ENCODE results near the gene NMNAT3.
"Not testable (repeated sequence)": the region's sequence is repeated elsewhere in the genome, so short reads cannot be mapped to it uniquely, and the experiment has no call there.

The NMNAT3 gene

DNA sequence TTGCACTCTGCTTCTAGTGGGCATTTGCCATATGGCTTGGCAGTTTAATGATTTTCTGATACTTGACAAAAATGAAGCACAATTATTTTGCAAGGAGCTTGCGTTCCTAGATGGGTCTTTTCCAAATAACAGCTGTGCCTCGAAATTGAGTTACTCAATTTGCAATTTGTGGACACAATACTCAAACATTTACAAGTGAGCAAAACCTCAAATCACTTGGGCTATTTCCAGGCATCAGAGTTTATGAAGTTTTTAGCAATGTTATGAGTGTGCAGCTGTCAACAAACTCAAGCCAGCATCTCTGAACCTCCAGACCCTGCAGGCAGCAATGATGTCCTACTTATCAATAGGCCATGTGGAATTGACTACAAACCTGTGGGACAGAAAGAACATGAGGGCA lies 41.3 kb downstream of the NMNAT3 start:
- DNase-seq (ENCODE audit: low read depth in 2 of 2) = no peak

DNA sequence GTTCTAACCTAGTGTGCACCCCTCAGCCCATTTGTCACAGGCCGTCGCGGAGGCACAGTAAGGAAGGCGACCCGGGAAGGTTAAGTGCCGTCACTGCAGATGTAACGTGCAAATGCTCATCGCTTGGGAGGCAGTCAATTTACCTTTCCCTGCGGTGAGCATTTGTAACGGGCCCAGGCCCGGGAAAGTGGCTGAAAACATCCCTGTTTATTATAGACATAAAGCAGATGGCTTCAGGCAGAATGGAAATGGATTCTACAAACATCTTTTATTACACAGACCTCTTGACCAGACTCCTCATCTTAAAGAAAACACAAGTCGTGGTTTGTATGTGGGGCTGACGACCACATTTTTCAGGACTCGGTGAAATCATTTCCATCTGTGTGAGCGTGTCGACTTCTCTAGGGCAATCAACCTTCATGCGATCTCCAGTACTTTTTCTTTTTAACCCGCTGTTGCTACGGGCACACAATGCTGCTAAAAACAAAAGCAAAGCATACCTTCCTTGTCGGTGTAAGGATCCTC lies 43.6 kb downstream of the NMNAT3 start:
- no peak for DNase-seq (ENCODE audit: low read depth in 2 of 2)

DNA sequence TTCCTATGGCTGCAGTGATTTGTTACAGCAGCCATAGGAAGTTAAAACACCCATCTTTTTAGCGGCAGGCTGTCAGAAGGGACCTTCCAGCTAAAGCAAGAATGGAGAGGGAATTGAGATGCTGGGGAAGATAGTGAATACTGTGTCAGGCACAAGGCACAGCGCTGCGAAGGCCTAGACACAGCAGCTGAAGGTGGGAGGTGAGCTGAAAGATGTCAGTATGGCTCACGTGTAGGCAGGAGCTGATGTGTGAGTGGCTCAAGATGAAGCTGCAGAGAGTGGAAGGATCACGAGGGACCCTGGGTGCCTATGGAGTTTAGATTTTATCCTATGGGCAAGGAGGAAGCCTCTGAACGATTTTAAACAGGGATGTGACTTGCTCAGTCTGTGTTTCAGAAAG lies 44.3 kb downstream of the NMNAT3 start:
- no peak for DNase-seq (ENCODE audit: low read depth in 2 of 2)

DNA sequence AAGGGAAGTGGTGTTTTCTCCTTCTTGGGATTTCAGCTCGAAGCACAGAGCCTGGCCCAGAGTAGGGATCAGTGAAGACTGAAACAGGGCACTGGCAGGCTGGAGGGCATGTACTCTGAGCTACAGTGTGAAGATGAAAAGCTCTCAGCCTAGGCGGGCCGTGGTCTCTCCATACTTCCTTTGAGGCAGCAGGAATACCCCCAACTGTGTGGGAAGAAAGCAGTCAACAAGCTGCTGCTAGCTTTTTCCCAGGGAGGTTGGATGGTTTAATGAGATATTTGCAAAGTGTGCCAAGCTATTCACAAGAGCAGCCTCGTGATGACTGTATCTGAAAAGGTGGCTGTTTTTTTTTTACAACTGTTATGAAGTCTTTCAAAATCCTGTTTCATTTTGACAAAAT lies 47.2 kb downstream of the NMNAT3 start:
- no peak for DNase-seq (ENCODE audit: low read depth in 2 of 2)

DNA sequence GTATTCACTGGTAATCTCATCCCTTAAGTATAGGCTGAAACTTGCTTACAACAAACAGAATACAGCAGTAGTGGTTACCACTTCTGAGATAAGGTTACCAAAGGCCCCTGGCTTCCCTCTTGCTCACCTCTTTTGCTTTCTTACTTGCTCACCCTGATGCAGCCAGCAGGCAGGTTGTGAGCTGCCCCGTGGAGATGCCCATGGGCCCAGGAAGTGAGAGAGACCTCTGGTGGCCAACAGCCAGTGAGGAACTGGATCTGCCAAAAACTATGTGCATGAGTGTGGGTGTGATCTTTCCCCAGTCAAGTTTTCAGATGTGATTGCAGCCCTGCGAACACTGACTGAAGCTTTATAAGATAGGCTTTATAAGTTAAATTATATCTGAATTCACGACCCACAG lies 48.7 kb downstream of the NMNAT3 start:
- no peak for DNase-seq (ENCODE audit: low read depth in 2 of 2)

DNA sequence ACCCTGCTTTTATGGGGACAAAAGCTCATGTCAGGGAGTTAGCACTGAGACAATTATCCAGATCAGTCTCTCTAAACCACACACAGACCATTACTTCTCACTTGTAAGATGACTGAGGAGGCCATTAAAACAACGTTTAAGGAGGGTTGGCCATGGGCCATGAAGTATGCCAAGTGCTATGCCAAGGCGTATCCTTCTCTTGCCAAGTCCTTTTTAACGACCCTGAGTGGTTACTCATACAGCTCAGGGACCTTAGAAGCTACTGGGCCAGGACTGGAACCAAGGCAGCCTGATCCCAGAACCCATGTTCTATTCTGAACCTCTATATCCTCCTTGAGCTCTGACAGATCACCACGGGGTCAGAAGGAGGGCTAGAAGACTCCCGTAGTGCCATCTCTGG lies 50.0 kb downstream of the NMNAT3 start:
- DNase-seq (ENCODE audit: low read depth in 2 of 2) = no peak

DNA sequence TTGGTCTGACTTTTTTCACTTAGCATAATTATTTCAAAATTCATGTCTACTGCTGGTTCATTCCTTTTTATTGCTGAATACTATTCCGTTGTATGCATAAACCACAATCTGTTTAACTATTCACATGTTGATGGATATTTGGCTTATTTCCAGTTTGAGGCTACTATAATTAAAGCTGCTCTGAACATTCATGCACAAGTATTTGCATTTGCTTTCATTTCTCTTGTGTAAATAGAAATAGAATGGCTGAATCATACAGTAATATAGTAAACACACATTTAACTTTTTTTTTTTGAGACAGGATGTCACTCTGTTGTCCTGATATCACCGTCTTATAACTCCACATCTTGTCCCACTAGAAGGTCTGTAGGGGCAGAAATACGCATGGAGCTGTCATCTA lies 57.3 kb downstream of the NMNAT3 start:
- no peak for DNase-seq (ENCODE audit: low read depth in 2 of 2)

DNA sequence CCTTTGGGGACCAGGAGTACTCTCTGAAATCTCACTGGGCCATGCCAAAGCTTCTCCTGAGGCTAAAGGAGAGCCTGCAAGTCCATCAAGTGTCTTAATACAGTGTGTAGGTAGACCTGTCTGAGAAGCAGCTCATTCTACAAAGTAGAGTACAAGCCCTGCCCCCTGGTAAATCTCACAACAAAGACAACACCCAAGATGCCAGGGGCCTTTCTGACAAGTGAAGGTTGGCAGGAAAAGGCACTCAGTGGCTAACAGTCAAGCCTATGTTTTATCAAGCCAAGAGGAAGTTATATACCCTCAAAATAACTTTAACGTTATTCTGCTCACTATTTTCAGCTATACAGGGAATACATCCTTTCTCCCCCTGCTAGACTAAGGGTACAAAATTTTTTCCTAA lies 58.3 kb downstream of the NMNAT3 start:
- no peak for DNase-seq (ENCODE audit: low read depth in 2 of 2)

DNA sequence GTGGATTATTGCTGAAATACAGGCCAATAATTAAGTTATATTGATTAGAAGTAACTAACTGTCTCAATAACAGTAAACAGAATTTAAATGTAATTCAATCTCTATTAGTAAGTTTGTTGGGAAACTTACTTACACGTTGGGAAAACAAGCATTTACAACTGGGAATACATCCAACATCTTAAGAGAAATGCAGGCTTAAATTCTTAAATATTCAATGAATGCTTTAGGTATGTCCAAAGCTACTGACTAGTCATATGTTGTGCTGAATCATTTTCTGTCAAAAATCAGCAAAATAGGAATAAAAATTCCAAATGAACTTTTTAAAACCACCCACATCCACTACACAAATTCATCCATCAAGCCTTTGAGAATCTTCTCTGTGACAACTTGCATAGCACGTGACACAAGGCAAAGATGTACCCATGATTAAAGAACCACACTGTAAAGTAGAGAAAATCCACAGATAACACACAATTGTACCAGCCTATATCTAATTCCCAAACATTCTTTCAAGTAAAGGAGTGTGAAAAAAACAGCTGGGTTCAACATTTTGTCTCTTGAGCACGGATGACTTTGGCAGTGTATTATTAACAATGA lies 60.0 kb downstream of the NMNAT3 start:
- no peak for DNase-seq (ENCODE audit: low read depth in 2 of 2)

DNA sequence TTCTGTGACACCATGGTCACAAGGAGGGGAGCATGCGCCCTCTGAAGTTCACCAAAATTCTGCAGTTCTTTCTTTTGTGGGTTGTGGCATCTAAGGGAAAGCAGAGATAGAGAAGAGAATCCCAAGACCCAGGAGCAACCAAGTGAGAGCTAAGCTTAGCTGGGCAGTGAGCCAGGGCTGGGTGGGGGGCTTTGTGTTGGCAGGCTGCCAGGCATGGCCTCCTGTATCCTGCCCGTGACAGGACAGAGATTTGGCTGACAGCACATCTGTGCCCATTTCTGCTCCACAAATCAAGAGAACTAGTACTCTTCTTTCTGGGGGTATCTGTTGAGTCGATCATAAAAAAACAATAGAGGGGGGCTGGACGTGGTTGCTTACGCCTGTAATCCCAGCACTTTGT lies 66.2 kb downstream of the NMNAT3 start:
- DNase-seq (ENCODE audit: low read depth in 2 of 2) = no peak

DNA sequence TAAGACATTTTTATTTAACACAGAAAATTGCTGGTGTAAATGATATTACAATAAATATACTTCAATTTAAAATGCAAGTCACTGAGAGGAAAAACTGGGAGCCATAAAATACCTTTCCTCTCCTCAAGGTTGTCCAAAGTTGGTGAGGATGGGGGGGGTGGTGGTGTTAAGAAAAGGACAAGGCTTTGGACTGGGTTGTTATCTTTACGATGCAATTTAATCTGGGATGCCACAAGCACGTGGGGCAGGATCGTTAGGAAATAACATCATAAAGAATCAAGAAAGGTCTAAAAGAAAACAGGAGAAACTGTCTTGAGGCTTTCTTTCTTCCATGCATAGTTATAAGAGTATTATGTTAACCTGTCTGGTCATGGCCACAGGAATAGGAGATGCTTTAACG lies 66.9 kb downstream of the NMNAT3 start:
- DNase-seq (ENCODE audit: low read depth in 2 of 2) = no peak

DNA sequence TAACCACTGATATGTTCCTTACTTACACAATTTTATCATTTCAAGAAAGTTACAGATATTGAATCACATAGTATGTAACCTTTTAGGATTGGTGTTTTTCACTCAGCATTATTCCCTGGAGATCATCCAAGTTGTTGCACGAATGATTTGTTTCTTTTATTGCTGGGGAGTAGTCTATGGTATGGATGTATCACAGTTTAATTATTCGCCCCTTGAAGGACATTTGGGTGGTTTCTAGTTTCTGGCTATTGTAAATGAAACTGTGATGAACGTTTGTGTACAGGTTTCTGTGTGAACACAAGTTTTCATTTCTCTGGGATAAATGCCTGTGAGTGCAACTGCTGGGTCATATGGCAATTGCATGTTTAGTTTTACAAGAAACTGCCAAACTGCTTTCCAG lies 68.8 kb downstream of the NMNAT3 start:
- no peak for DNase-seq (ENCODE audit: low read depth in 2 of 2)

DNA sequence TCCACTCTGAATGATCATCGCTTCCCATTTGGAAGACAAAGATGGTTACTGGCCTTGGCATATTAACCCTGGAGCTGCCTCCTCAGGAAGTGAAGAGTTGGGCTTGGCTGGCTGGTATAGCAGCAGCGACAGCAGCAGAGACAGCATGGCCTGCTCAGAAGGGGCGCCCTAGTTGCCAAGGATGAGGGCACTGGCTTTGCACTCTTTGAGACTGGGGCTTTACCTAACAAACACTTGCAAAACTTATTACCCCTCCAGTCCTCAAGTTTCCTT lies 69.7 kb downstream of the NMNAT3 start:
- no peak for DNase-seq (ENCODE audit: low read depth in 2 of 2)

DNA sequence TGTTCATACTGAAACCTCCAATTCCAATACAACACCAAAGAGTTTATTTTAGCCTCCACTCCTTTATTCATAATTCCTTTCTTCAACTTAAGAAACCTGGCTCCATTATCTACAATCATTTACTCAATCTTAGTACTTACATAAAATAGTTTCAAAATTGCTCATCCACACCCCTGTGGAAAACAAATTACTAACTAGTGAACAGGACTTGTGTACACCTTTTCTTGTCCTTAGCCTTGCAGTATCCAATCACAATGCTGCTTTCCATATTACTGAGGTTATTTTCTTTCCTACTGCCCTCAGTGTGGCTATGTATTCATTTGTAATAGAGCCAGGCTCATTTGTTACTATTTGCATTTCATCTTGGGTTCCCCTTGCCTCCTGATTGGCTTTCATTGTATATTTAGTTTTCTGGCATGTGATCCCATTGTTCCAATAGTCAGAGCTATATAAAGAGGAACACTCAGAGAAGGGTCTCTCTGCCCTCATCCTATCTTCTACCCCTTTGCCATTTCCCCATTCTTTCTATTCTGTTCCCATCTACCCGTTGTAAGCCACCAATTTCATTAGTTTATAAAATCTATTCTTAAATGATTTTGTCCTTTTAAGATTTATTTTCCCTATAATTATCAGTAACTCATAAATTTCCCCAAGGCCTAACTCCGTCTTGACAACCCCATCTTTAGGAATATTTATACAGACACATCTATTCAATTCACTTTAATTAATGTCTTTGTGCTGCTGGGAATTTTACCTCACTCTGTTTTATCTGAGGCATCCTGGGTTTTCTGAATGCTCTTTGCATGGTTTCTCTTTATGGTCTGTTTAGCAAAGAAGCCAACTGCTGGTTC lies 70.3 kb downstream of the NMNAT3 start:
- no peak for DNase-seq (ENCODE audit: low read depth in 2 of 2)

DNA sequence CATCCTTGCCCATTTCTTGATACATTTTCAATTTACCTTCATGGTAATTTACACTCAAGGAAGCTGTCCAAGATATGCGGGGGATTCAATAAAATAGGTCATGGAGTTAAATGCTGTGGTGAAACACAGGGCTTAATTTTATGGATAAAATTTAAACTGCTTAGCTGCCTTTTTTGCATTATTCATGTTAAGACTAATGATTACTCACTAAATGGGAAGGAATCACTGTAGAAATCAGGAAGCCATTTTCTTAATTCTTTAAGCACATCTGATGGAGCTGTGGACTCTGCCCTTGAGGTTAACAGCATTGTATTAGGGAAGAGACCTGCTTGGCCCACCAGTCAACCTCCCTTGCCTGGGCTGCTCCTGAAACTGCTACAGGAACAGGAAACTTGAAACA lies 75.8 kb downstream of the NMNAT3 start:
- DNase-seq (ENCODE audit: low read depth in 2 of 2) = no peak

DNA sequence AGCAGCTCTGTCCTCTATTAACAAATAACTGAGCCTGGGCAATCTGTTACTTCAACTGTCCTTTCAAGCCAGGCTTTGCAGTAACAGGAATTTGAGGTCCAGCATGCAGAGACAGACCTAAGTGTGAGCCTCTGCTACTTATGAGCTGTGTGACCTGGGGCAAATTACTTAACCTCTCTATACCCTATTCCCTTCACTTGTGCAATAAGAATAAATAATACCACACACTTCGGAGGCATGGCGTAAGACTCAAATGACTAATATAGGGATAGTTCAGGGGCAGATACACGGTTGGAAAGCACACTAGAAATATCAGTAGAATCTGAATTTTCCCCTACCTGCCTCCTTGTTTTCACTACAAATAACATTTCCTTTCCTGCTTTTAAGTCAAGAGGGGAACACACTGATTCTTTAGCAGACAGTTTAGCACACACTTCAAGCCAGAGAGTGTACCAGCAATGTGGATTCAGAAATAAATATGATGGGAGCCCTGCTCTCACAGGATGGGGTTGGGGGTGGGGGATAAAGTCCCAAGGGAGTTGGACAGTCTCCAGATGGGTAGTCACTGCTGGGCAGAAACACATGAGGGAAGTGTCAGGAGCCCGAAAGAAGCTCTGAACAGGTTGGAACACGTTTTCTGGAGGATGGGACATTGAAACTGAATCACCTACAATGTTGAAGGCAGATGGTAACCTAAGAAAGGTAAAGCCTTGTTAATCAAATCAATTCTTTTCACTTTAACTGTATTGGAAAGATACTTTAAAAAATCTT lies 76.4 kb downstream of the NMNAT3 start:
- no peak for DNase-seq (ENCODE audit: low read depth in 2 of 2)

DNA sequence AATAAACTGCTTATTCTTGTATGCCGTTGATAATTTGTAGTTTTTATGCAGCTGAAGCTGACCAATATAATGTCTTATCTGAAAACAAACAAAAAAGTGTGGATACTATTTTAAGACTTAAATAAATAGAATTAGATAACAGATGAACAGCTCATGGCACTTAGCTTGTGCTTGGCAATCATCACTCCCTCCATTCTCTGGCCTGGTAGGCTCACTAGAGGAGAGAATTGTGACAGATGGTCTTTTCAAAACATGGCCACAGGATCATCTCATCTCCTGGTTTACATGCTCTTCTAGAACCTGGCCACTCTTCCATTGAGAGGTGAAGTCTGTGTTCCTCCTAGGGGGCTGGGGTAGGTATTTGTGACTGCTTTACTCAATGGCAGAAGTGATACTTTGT lies 79.8 kb downstream of the NMNAT3 start:
- no peak for DNase-seq (ENCODE audit: low read depth in 2 of 2)

DNA sequence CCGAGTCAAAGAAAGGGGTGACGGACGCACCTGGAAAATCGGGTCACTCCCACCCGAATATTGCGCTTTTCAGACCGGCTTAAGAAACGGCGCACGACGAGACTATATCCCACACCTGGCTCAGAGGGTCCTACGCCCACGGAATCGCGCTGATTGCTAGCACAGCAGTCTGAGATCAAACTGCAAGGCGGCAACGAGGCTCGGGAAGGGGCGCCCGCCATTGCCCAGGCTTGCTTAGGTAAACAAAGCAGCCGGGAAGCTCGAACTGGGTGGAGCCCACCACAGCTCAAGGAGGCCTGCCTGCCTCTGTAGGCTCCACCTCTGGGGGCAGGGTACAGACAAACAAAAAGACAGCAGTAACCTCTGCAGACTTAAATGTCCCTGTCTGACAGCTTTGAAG lies 86.6 kb downstream of the NMNAT3 start:
- DNase-seq (ENCODE audit: low read depth in 2 of 2) = not testable (repeated sequence)

DNA sequence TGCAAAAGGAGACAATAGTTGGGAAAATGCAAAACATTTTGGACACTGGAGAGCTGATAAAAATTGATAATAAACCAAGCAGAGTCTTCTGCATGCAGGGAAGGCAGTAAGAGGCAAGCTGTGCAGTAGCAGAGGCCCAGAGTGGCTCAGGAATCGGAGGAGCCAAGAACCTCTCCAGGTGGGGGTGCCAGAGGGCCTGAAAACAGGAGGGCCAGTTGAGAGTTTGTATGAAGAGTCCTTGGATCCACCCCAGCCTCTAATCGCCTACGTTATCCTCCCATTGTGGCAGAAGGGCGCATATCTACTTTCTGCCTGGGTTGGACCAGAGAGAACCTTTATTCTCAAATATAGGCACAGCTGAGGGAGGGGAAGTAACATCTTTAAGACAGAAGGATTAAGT lies 89.3 kb downstream of the NMNAT3 start:
- no peak for DNase-seq (ENCODE audit: low read depth in 2 of 2)

DNA sequence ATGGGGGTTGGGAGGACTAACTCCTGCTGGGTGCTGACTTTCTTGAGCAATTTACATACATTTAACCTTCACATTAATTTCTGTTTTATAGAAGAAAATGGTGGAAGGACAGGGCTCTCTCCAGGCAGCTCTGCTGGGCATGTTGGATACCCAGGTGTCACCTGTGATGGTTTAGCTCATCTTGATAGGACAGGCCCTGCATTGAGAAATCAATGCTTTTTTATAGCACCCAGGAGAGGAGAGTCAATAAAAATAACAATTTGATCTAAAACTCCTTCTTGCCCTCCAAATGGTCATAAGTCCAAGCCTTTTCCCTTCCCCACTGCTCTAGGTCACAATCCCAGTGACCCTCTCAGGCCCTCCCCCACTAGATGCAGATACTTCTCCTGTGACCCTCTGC lies 90.0 kb downstream of the NMNAT3 start:
- DNase-seq (ENCODE audit: low read depth in 2 of 2) = no peak

DNA sequence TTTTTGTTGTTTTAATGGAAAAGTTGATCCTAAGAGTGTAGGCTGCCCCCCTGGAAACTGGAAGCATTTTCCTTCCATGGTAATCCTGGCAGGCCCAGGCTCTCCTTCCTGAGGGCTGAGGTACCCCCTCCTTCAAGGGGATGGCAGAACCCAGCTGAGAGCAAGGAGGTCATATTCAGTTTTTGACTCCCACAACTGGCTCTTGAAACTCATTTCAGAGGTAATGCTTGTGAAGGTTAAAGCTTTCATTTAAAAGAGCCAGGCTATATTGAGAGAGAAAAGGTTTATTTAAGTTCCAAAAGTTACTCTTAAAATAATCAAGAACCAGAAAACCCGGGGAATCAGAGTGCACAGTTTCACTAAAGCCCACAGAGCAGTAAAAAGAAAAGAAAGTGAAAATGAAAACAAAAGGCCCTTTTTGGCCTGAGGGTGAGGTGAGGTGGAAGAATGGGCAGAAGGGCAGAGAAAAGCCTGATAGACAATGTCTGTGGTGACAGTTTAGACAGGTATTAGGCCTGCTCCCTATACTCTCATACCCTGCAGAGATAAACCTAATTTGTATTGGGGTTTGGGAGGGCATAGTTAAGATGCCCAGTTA lies 91.3 kb downstream of the NMNAT3 start:
- no peak for DNase-seq (ENCODE audit: low read depth in 2 of 2)

DNA sequence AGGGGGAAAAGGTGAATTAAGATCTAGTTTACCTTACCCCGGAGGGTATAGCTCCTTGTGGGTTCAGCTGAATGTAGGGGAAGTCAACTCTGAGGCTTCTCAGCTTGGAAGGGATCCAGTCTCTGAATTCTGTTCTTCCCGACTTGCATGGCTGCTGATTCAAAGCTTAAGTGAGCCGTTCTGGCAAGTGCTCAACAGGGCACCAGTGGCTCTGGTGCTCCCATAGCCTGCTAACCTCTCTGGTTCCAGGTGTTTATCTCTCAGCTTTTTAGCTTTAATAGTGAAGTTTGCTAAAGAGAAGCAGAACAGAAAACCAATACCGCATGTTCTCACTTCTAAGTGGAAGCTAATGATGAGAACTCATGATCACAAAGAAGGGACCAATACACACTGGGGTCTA lies 92.0 kb downstream of the NMNAT3 start:
- no peak for DNase-seq (ENCODE audit: low read depth in 2 of 2)

DNA sequence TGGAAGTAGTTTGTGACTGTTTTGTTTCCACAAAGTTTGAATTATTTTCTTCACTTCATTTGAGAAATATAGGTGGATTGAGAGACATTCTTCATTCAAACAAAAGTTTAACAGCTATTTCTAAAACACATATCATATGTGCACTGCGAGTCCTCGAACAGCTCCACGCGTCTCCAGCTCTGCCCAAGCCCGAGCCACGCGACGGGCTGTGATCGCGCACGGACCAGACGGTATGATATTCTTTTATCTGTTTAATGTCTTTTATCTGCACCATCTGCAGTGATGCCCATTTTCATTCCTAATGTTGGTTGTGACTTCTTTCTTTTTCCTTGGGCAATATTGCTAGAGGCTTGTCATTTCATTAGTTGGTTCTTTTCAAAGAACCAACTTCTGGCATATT lies 94.1 kb downstream of the NMNAT3 start:
- not testable (repeated sequence) for DNase-seq (ENCODE audit: low read depth in 2 of 2)

All from stimulated activated CD4-positive, alpha-beta T cell treated with anti-CD3 and anti-CD28 coated beads, Interleukin-1b, Interleukin-23, amount 100 ng/mL, for 4 hours (primary cell).